ENCODE data around the gene CKMT2. TPM values are rescaled to one million over a fixed set of nuclear protein-coding genes. Genes with fewer than 3 reads are reported as not detected.

CKMT2 gene
- polyA plus RNA-seq, 4 donors = 5.2 to 9.8 (median 6.0) TPM

DNA sequence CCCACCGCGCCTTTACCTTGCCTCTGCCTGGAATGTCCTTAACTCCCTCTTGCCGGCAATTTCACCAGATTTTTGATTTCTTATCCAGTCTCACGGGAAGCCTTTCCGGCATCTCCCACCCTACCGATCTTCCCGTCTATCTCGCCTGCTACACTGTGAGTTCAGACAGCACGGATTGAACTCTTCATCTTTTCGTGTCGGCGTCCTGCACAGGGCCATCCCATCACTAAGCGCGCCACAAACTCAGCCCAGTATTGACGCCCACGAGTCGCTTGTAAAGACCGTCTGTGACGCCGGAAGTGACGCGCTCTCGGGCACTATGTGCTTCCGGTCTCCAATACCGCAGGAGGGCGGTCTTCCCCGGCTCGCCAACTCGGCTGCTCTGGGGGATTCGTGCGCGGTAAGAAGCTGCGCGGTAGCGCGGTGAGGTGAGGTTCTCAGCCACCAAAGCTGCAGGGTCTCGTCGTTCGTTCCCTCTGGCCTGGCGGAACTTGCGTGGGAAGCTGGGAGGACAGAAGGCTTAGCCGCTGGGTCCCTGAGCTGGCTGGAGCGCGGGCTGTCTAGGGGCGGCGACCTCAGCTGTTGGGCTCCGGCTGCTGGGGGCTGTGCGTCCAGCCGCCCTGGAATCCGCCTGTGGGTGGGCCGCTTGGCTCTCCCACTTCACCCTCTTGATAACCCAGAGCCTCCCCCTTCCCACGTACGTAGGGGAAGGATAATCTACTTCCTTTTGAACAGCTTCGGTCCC, 68.3 kb downstream of the CKMT2 start, which contains the start of gene ZCCHC9:
Gene ZCCHC9, plus strand, starts transcription at position 317 of the 745 bp plus-strand sequence. CDS start 3,171 bp downstream, outside the sequence.
- peak; percentile 89 to 92 (median 90) for DNase-seq (ENCODE audit: low read depth in 4 of 4, low spot score in 3 of 4)

DNA sequence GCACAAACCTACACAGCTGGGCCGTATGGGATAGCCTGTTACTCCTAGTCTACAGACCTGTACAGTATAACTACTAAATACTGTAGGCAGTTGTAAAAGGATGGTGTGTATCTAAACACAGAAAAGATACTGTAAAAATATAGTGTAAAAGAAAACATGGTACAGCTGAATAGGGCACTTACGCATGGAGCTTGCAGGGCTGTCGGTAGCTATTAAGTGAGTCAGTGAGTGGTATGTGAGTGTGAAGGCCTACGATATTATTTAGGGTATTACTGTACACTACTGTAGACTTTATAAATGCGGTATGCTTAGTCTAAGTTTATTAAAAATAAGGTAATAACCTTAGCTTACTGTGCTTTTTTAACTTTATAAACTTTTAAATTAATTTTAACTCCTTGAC, 69.5 kb downstream of the CKMT2 start:
- DNase-seq (ENCODE audit: low read depth in 4 of 4, low spot score in 3 of 4) = no peak

DNA sequence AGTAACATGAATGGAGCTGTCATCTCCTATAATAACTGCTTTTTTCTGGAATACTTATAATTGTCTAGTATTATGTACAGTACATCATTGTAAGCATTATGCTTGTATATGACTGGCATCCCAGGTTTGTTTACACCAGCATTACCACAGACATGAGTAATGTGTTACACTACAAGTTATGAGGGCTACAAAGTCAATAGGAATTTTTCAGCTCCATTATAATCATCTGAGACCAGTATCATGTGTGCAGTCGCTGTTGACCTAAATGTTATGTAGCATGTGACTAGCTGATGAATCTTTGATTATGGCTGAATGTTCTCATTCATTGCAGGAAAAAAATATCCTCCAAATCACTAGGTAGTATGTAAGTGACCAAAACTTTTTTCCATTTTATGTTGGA, 70.4 kb downstream of the CKMT2 start:
- no peak for DNase-seq (ENCODE audit: low read depth in 4 of 4, low spot score in 3 of 4)

DNA sequence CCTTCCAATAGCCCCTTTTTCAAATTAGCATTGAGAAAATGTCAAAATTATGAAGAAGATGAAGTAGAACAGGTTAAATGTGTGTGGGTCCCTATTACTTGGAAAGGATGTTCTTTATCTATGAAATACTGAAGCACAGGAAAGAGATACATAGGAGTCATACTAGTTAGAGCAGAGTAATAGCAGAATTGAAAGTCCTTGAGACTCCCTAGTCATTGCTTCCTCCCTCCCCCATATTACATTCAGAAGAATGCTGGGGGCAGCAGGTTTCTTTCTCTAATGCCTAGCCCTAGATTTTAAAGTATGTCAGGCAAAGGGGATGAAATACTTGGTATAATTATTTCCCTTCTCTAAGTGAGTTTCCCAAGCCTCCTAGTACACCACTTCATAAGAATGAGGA, 72.7 kb downstream of the CKMT2 start:
- no peak for DNase-seq (ENCODE audit: low read depth in 4 of 4, low spot score in 3 of 4)

DNA sequence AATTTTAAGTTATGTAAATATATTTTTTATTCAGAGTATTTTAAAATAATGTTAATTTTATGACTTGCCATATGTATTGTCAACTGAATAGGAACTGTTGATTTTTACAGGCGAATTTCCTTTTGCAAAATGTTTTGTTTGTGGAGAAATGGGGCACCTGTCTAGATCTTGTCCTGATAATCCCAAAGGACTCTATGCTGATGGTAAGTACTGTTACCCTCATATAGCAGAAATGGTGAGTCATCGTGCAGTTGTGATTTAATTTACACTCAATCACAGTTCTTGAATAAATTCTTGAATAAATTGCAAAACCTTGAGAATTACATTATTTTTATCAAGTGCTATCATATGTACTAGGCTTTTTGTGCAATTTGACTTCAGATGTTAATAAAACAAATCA, 75.7 kb downstream of the CKMT2 start:
- no peak for DNase-seq (ENCODE audit: low read depth in 4 of 4, low spot score in 3 of 4)

DNA sequence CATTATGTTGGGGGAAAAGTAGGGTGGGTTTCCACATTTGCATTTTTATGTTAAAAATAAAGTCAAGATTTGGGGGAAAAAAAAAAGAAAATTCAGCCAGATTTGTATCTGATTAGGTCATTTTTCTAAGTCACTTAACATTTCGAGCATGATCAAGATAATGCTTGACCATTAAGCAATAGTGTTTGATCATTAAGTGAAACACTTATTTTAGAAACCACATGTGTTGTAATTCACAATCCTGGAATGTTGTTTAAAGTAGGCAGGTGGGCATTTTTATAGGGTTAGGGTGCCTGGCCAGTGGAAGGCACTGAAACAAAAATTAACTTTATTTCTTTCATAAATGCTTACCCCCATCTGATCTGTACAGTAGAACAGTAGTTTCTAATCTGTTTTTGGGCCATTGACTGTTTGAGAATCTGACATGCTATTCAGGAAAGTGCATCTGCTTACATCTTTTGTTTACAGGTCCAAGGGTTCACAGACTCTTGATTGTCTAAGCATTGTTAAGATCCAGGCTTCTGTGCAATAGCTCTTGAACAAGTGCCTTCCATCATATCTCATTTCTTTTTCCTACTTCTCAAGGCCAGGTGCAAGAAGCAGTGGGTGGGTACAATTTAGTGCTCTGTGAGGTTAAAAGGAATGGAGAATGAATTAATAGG, 77.4 kb downstream of the CKMT2 start:
- no peak for DNase-seq (ENCODE audit: low read depth in 4 of 4, low spot score in 3 of 4)

DNA sequence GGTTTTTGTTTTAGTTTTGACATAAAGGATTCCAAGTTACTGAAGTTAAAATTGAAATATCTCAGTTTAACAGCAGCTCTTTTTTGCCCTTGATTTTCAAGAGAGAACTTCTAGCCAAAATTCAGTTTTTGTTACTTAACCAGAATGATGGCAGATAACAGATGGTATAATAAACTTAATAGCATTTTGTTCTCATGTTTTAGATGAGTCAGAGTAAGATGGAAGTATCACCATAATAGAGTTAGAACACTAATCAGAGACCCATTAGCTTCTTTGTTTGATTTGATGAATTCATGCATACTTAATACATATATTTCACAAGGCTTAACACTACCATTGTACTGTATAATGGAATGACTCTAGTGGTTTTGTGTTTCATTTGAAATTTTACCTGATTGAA, 80.2 kb downstream of the CKMT2 start:
- no peak for DNase-seq (ENCODE audit: low read depth in 4 of 4, low spot score in 3 of 4)

DNA sequence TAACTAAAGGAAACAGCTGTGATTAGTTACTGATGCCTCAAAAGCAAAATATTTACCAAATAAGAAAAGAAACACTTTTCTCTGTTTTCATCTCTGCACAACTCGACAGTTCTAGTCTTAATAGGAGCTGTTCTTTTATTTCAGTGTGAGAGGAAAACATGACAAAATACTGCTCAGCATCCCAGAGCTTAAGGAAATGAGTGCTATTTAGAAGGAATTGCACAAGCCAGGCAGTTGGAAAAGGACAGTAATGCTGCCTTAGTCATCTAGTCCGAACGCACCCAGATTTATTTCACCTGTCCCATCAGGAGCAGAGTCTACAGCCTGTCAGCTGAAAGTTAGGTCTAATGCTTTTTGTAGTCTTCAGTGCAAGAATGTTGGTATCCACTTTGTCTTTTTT, 80.6 kb downstream of the CKMT2 start:
- no peak for DNase-seq (ENCODE audit: low read depth in 4 of 4, low spot score in 3 of 4)

DNA sequence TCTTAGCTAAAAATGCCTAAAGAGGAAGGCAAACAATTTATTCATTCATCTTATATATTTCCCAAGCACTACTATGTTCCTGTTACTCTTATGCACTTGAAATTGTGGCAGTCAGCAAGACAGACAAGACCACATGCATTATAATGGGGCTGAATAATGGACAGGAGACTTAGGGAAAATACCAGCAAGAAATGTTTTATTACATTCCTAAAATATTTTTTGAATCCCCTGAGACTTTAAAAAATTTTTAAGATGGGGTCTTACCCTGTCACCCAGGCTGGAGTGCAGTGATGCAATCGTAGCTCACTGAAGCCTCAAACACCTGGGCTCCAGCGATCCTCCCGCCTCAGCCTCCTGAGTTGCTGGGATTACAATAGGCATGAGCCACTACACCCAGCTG, 81.5 kb downstream of the CKMT2 start:
- no peak for DNase-seq (ENCODE audit: low read depth in 4 of 4, low spot score in 3 of 4)

DNA sequence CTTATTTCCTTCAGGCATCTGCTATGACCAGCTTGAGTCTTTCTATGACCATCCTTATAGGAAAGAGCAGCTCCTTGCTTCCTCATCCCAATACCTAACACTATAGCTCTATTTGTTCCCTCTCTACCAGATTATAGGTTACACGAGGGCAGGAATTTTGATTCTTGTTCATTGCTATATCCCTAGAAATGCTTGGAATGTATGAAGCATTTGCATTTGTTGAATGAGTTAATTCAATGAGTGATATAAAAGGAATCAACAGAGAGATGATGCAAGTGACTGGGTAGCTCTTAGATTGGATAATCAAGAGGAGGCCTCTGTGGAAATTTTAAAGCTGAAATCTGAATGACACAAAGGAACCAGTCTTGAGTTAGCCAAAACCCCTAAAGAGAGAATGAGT, 82.2 kb downstream of the CKMT2 start:
- no peak for DNase-seq (ENCODE audit: low read depth in 4 of 4, low spot score in 3 of 4)

DNA sequence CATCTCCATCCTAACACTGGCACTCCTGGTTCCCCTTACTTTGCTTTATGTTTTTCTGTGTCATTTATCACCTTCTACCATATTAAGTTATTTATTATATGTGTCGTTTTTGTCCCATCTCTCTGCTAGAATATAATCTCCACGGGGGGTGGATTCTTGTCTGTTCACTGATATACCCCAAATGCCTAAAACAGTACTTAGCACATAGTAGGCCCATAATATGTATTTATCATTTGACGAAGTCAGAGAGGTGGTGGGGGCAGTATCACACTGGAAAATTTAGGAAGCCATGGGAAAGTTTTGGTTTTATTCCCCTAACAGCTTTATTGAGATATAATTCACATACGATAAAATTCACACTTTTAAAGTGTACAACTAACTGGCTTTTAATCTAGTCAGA, 82.7 kb downstream of the CKMT2 start:
- DNase-seq (ENCODE audit: low read depth in 4 of 4, low spot score in 3 of 4) = no peak

Other genes starting within 250 kb of the CKMT2 start
- gene ZCCHC9, start 68.3 kb downstream of the CKMT2 start, polyA plus RNA-seq (ENCODE audit: insufficient read length in 4 of 4) = 10 to 100 TPM; 37.6 to 44.1 (median 40.5) TPM
- gene ACOT12, start 160.8 kb downstream of the CKMT2 start, polyA plus RNA-seq (ENCODE audit: insufficient read length in 4 of 4) = under 1 TPM; 0.40 to 0.78 (median 0.64) TPM

Data from left renal pelvis (tissue), 4 donors.